Measurements from ENCODE around the gene AMIGO3. TPM values are rescaled to one million over a fixed set of nuclear protein-coding genes. Genes with fewer than 3 reads are reported as not detected.
A peak's percentile ranks its signal among the peaks of the same experiment; 100 is the strongest.
"Not testable (repeated sequence)": the region's sequence is repeated elsewhere in the genome, so short reads cannot be mapped to it uniquely, and the experiment has no call there.

Gene AMIGO3
- total RNA-seq: 1.0 TPM in 1 of 2 replicates, not detected in the other

GRCh38 chr3:49719214-49719884 lies at the start of gene AMIGO3:
AMIGO3 (minus strand) TSS chr3:49719684; CDS start chr3:49719465, 219 bp downstream.
- peak; percentile 93 for DNase-seq

- no peak for DNase-seq
Observed at GRCh38 chr3:49763981-49764380, 44.5 kb upstream of the AMIGO3 start.

GRCh38 chr3:49761661-49762060 lies 42.2 kb upstream of the AMIGO3 start:
- no peak for DNase-seq

- DNase-seq: no peak
Observed at GRCh38 chr3:49759226-49759625, 39.7 kb upstream of the AMIGO3 start.

- DNase-seq: no peak
Observed at GRCh38 chr3:49757197-49757596, 37.7 kb upstream of the AMIGO3 start.

GRCh38 chr3:49756036-49756435 lies 36.6 kb upstream of the AMIGO3 start:
- no peak for DNase-seq

- DNase-seq: no peak
Observed at GRCh38 chr3:49754536-49754935, 35.1 kb upstream of the AMIGO3 start.

- DNase-seq: no peak
Observed at GRCh38 chr3:49751501-49751900, 32.0 kb upstream of the AMIGO3 start.

GRCh38 chr3:49750056-49750455 lies 30.6 kb upstream of the AMIGO3 start:
- DNase-seq: no peak

GRCh38 chr3:49748874-49749273 lies 29.4 kb upstream of the AMIGO3 start:
- not testable (repeated sequence) for DNase-seq

- DNase-seq: peak; percentile 77
Observed at GRCh38 chr3:49747792-49748480, 28.5 kb upstream of the AMIGO3 start.

- DNase-seq: peak; percentile 68
Observed at GRCh38 chr3:49745986-49746385, 26.5 kb upstream of the AMIGO3 start.

GRCh38 chr3:49740427-49740826 lies 20.9 kb upstream of the AMIGO3 start:
- no peak for DNase-seq

GRCh38 chr3:49738067-49738713 lies 18.7 kb upstream of the AMIGO3 start:
- DNase-seq: no peak

GRCh38 chr3:49734752-49735151 lies 15.3 kb upstream of the AMIGO3 start:
- no peak for DNase-seq

- no peak for DNase-seq
Observed at GRCh38 chr3:49733551-49733950, 14.1 kb upstream of the AMIGO3 start.

GRCh38 chr3:49732597-49732996 lies 13.1 kb upstream of the AMIGO3 start:
- no peak for DNase-seq

- no peak for DNase-seq
Observed at GRCh38 chr3:49729966-49730609, 10.6 kb upstream of the AMIGO3 start.

GRCh38 chr3:49727924-49728361 lies 8.5 kb upstream of the AMIGO3 start:
- no peak for DNase-seq

- no peak for DNase-seq
Observed at GRCh38 chr3:49727154-49727923, 7.9 kb upstream of the AMIGO3 start.

- DNase-seq: no peak
Observed at GRCh38 chr3:49725906-49726681, 6.6 kb upstream of the AMIGO3 start.

GRCh38 chr3:49724586-49724985 lies 5.1 kb upstream of the AMIGO3 start:
- DNase-seq: peak; percentile 39

Data from dermis blood vessel endothelial cell (primary cell).